ENCODE measurements around the gene PDE6H. TPM values are rescaled to one million over a fixed set of nuclear protein-coding genes. Genes with fewer than 3 reads are reported as not detected.
A peak's percentile ranks its signal among the peaks of the same experiment; 100 is the strongest.

Gene PDE6H
- polyA plus RNA-seq, 5 donors = not detected

DNA sequence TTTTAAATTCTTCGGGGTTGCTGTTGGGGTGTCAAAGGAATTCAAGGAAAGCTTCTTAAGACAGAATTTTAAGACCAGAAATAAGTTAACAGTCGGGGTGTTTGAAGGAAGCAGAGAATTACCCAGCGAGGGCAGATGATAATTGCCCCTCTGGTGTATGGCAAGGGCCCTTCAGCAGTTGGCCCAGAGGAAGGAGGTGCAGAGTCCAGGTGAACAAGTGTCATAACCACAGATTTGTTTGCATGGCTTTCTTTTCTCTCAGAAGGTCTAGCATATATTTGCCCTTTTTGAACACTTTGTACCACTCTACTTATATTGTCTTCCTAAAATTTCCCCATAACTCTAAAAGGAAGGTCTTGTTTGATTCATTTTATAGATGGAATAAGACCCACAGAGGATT, 1.8 kb downstream of the PDE6H start:
- DNase-seq = no peak

DNA sequence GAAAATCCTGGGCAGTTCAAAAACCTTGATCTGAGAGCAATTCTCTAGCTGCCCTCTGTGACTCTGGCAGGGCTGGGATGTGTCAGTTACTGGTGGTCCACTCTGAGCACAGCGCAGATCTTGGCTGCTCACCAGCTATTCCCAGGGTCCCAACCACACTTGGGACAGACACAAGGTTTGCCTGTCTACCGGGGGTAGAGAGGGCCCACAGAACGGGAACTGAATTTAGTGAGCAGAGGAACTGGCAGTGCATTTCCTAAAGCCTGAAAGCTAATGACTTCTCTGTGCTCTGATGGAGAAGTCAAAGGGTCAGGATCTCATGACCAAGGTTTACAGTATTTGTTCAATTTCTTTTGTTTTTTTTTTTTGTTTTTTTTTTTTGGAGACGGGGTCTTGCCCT, 2.6 kb downstream of the PDE6H start:
- DNase-seq = no peak

DNA sequence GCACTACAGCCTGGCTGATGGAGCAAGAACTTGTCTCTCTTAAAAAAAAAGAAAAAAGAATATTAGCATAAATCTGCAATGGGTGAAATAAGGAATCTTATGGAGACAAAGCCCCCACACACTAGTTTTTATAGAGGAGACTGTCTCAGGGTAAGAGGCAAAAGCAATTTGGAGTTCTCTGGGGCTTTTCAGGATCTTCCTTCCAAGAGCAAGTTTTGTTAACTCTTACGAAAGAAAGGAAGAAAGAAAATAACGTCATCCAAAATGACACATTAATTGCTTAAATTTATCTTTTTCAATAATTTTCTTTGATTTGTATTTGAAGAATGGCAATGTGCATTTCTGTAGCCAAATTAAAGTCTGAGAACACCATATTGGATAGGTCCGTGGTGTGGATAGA, 3.8 kb downstream of the PDE6H start:
- no peak for DNase-seq

DNA sequence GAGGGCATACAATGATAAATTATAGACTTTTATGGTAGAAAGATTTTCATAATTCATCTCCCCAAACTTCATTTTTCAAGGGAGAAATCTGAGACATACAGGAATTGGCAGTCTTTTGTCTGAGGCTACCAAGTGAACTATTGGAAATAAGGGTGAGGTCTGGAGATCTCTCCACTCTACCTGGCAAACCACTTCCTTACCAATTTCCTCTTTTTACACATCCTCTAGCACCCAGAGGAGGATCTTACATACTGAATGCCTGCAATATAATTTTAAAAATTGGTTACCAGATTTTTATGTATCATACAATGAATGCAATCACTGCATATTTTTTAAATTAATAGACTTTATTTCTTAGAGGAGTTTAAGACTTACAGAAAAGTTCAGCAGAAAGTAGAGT, 6.6 kb downstream of the PDE6H start:
- no peak for DNase-seq

DNA sequence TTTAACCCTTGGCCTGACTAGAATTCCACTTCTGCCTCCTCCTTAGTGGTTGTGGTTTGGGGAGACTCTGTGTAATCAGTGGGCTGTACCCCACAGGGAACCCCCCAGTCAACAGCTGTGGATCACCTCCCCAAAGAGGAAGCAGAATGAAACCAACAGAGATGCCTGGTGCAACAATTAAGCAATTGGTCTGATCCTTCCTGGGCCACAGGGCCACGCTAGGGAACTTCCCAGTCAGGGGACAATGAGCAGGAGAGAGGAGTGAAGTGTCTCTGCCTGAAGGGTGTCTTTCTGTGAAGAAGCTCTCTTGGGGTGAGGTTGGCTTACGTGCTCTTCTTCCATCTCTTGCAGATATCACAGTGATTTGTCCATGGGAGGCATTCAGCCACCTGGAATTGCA, 8.2 kb downstream of the PDE6H start:
- DNase-seq = no peak

DNA sequence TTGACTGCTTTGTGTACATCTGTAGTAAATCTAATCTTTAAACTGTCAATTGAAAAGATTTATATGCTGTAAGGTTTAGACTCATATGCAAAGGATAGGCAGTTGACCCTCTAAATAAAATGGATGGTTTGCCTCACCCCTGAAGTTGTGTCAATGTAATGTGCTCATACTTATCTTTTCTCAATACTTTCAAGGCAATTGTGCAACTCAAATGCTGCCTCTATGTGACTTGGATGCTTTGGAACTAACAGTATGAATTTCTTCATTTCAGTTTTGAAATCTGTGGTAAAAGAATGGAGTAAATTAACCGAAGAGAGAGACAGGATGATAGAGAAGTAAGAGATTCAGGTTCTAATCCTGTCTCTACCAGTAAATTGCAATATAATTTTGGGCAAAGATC, 9.7 kb downstream of the PDE6H start:
- DNase-seq = no peak

DNA sequence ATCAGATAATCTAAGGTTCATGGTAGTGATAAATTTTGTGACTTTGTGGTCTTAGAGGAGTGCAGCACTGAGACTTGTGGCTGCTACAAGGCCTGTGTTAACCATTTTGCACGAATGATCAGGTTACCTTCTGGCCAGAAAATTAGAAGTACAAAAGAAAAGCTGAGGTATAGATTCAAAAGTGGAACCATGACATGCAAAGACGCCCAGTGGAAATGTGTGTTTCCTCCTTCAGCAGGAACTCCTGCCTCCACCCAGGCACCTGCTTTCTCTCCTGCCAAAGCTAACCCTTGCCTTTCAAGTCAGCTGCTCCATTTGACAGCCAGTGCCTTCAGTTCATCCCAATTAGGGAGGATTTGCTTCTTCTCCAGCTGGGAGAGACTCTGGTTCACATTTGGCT, 10.1 kb downstream of the PDE6H start:
- no peak for DNase-seq

DNA sequence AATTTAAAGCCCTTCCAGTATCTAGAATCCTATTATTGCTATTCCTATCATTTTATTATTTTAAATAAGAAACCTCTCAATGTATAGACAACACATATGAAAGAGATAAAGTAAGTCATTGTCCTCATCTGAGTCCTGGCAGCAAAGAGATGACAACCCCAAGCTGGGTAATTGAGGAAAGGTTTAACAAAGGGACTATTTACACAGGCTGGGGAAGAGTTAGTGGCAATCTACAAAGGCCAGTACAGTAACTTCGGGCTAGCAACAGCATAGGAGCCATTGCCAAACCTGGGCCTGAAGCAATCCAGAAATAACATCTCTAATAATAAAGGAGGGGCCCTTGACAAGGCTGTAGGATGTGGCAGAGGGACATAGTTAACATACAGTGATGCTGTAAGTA, 11.2 kb downstream of the PDE6H start:
- no peak for DNase-seq

DNA sequence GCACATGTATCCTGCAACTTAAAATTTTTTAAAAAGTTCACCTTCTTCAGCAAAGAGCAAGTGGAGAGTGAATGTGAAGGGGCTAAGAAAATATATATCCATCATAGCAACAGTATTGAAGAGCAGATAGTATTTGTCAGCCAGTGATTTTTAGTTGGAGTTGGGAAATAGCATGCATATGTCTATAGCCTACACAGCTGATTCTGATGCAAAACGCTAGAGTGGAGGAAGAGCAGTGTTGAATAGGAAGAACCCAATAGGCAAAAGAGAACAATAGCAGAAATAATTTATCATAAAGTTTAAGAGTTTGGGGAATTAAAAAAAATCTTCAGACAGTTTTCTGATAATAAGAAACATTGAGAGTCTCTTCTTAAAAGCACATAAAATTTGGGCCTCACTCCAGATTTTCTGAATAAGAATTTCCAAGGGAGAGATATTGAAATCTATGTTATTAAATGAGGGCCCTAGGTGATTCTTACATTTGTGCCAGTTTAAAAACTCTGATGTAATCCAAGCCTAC, 12.0 kb downstream of the PDE6H start:
- no peak for DNase-seq

DNA sequence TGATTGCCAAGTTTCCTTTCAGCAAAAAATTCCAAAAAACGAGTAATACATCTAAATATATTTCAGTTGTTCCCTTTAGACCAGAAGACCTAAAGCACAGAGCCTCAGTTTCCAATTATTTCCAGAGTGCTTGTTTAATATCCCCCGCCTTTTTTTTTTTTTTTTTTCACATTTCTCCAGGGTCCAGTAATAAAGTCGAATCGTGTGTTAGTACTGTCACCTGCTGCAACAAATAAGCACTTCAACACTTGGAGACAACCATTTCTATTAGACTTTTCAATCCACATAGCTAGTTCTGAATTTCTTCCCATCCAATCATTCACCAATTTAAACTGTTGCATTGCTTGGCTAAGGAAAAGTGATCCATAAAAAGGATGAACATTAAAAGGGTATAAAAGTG, 13.6 kb downstream of the PDE6H start:
- DNase-seq = no peak

DNA sequence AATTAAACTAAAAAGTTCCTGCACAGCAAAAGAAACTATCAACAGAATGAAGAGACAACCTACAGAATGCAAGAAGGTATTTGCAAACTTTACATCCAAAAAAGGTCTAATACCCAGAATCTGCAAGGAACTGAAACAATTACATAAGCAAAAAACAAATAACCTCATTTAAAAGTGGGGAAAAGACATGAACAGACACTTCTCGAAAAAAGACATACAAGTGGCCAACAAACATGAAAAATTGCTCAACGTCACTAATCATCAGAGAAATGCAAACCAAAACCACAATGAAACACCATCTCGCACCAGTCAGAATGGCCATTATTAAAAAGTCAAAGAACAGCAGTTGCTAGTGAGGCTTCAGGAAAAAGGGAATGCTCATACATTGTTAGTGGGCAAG, 15.2 kb downstream of the PDE6H start:
- DNase-seq = no peak

DNA sequence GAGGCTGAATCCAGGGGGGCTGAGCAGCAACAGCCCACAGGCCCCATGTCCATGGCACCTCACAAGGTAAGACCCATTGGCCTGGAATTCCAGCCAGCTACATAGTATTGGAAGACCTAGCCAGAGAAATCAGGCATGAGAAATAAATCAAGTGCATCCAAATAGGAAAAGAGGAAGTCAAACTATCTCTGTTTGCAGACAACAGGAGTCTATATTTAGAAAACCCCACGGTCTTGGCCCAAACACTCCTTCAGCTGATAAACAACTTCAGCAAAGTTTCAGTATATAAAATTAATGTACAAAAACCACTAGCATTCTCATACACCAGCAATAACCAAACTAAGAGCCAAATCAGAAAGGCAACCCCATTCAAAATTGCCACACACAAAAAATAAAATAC, 16.9 kb downstream of the PDE6H start:
- DNase-seq = no peak

DNA sequence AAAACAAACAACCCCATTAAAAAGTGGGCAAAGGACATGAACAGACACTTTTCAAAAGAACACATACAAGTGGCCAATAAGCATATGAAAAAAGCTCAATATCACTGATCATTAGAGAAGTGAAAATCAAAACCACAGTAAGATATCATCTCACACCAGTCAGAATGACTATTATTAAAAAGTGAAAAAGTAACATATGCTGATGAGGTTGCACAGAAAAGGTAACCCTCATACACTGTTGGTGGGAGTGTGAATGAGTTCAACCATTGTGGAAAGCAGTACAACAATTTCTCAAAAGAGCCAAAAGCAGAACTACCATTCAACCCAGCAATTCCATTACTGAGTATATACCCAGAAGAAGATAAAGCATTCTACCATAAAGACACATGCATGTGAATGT, 18.2 kb downstream of the PDE6H start:
- DNase-seq = no peak

DNA sequence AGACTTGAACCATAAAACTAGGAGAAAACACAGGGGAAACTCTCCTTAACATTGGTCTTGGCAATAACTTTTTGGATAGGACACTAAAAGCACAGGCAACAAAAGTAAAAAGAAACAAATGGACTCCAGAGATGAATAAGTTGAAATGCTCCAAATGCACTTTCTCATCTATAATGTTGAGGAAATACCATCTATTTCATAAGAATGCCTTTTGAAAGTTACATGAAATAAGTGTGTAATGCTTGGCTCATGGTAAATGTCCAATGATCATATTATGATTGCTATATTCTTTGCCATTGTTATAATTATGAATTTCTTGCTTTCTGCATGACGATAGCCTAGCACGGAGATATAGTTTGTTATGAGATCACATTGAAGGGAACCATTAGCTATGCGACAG, 19.8 kb downstream of the PDE6H start:
- no peak for DNase-seq

DNA sequence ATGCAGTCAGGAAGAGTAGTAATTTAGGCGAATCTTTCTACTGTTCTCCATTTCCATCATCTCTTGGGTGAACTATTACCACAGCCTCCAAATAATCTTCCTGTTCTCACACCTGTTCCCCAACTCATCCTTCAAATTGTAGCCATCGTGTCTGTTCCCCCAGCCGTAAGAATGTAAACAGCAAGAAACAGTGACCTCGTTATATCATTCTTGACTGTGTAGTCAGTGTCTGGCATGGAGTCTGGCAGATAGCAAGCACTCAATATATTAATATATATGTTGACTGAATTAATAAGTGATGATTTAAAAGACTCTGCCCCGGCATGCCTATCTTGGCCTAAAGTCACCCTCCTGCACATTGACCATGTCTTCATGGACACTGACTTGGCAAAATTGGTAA, 20.3 kb downstream of the PDE6H start:
- no peak for DNase-seq

DNA sequence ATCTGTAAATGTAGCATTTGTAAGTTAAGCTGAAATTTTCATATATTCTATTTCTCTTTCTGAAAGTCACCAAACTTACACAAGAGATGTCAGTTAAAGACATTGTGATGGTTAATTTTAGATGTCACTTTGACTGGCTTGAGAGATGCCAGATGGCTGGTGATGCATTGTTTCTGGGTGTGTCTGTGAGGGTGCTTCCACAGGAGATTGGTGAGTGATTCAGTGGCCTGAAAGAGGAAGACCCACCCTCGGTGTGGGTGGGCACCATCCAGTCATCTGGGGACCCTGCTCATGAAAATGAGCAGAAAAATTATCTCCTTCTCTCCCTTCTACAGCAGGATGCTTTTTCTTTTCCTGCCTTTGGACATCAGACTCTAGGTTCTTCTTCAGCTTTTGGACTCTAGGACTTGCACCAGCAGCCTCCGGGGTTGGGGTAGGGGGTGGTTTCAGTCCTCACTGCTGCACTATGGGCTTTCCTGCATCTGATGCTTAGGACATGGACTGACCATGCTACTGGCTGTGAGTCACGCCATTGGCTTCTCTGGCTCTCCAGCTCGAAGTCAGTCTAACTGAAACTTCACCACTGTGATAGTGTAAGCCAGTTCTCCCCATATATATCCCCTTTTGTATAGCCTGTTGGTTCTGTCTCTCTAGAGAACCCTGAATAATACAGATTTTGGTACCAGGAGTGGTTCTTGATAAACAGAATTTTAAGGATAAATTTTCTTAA, 20.9 kb downstream of the PDE6H start:
- DNase-seq = no peak

DNA sequence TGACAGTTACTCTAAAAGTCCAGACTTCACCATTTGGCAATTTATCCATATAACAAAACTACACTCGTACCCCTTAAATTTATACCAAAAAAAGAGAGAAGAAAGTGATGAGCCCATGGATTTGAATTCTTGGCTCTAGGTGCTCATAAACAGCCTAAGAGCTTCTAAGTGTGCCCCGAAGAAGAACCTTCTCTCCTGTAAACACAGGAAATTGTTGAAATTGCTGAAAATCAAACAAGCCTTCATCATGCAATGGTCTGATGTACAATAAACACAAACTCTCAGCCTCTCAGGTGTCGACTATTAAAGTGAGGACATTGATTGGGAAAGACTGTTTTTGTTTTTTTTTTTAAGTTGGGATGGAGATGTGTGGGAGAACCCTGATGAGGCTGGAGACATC, 21.8 kb downstream of the PDE6H start:
- DNase-seq = no peak

DNA sequence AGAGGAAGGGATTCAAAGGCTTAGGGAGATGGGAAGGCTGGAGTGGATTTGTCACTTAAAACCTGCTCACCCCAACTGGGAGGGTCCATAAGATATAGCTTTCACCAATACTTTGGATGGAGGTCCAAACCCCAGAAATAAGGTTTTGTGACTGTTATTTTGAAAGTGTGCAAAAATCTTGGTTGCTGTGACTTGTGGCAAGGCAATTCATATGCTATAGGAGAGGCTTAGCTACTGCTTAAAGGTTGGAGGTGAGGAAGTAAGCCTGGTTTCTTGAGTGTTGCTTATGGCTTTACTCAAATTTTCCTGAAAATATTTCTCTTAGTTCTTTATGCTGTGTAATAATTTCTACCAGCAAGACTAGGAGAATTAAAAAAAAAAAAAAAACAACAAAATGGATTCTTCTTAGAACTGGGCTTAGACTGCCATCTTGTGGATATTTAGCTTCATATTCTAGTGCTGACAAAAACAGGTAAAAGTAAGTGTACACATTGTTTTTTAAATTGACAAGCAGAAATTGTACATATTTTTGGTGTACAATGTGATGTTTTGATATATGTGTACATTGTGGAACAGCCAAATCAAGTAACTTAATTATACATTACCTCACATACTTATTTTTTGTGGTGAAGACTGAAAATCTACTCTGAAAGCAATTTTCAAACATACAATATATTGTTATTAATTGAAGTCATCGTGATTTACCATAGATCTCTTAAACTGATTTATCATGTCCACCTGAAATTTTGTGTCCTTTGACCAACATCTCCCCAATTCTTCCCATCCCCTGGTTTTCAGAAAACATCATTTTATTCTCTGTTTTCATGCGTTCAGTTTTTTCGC, 23.0 kb downstream of the PDE6H start:
- DNase-seq = peak; percentile 40 to 58

DNA sequence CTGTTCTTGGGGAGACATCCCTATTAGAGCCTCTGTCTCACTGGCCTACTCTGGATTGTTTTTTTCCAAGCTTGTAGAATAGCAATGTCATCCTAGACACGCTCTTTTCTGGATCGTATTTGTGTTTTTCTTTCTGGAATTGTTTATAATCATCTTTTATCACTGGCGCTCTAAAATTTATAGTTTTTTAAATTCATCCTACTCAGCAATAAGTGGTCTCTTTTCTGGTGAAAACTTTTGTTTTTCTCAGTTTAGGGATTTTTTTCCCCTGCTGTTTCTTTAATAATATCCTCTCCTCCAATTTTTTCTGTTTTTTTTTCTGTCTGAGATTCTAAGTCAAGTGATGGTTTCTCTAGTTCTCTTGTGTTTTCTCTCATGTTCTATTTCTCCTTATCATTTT, 25.2 kb downstream of the PDE6H start:
- no peak for DNase-seq

DNA sequence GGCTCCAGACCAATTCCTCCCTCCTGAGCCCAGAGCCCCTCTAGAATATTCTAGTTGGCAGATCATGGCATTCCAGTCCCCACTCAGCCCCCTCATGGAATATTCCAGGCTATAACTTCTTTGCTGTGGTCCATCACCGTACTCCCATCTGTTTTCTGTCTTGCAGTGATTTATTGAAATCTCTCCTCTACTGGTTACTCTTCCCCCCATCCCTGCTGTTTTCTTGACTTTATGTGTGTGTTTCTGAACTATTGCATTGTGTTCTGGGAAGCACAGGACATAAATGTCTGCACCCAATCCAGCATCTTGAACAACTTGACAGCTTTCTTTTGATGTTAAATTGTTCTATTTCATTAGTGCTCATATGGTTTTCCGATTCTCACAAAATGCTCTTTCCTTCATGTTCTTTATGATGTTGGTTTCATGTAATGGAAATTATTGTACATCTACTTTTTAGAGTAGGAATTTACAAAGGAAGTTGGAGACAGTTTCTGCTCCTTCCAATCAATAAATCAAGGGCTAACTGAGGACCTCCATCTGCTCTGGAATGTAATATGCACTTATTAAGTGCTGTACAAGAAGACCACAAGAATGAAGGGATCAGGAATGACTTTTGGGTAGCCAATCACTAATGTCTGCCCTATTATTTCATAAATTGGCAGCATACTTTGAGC, 26.3 kb downstream of the PDE6H start:
- no peak for DNase-seq

DNA sequence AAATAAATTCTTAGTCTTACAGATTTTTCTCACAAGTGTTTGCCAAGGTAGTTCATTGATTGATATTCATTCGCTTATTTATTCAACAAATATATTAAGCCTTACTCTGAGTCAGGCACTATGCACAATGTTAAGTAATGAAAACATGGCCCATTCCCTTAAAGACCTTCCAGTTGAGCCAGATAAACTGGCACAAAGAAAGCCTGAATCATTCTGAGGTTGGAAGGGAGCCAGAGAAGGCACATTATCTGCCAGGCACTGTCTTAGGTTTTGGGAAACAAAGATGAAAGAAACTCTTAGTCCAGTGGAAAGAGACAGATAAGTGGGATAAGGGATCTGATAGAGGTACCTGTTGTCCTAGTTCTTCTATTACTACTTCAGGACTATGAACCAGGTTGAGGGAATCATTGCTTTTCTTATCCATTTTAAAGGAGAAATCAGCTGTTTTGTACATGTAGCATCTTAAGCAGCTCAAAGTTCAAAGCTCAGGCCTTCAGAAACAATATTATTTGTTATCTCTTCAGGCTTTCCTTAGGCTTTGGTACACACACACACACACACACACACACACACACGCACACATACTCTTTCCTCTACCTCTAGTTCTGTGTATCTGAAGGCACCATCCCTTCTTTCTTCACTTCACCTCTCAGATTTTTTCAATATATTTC, 27.0 kb downstream of the PDE6H start:
- DNase-seq = no peak

DNA sequence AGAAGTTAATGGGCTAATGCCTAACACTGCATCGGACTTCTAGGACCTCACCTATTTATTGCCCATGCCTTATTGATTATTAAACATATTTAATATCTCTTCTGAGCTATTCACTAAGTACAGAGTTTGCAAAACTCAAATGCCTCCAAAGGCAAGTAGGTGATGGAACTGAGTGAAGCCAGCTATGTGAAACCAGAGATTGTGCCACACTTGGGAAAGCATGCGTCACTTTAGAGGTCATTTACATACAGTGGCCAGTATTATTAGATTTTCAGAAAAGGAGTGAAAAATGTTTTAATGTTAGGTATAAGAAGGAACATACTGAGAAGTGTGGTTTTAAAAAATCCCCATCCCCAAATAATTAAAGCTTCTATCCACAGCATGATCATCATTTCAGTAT, 27.7 kb downstream of the PDE6H start:
- DNase-seq = no peak
